ENCODE data around the gene SLC35A5. TPM values are rescaled to one million over a fixed set of nuclear protein-coding genes. Genes with fewer than 3 reads are reported as not detected.

The SLC35A5 gene
- total and polyA plus RNA-seq, 2 of the 4 experiments (the other 2 are of a cell fraction): 19.5 to 25.6 TPM

- Histone ChIP-seq H4K5ac (ENCODE audit: low read depth, low read length) (no peak overlapping the region), H2BK120ac (ENCODE audit: low read depth, low read length) (no peak overlapping the region), H3K79me1 (ENCODE audit: low read depth in 1 of 2, low read length in 2 of 2) (no peaks in the 10 kb centered on the region; a peak in 1 of 4 replicates), H3K9me1 (ENCODE audit: insufficient read depth, low read length) (no peaks in the 10 kb centered on the region), H3K56ac (ENCODE audit: extremely low read depth, insufficient read depth, low read length) (no peak overlapping the region), H3K4ac (ENCODE audit: low read depth, low read length) (no peak overlapping the region), H2AFZ (replicated peaks; ENCODE audit: low read length, poor library complexity) (no peak overlapping the region), H2BK20ac (ENCODE audit: low read depth, low read length) (no peak overlapping the region), H2BK5ac (ENCODE audit: low read depth, low read length, poor library complexity, severe bottlenecking) (no peak overlapping the region), H3K9ac (ENCODE audit: low read depth, low read length) (no peak overlapping the region), H2BK15ac (ENCODE audit: low read depth, low read length) (no peak overlapping the region), H4K91ac (ENCODE audit: insufficient read depth, low read depth, low read length) (no peak overlapping the region), H3K14ac (replicated peaks; ENCODE audit: low read depth, low read length) (no peak overlapping the region), H3K27me3 (ENCODE audit: control insufficient read depth, insufficient read depth, low read length) (no peaks in the 10 kb centered on the region), H3K18ac (ENCODE audit: low read depth, low read length) (no peak overlapping the region), H4K8ac (ENCODE audit: low read depth in 2 of 2, low read length in 2 of 2) (no peak overlapping the region), H2AK9ac (replicated peaks; ENCODE audit: low read depth, low read length, poor library complexity) (no peak overlapping the region), H3K4me1 (ENCODE audit: control insufficient read depth, insufficient read depth, low read length) (no peaks in the 10 kb centered on the region; the same call in 1 of the 2 replicates), H3K36me3 (ENCODE audit: control insufficient read depth, insufficient read depth, low read length) (peaks cover 8% of the 10 kb centered on the region), H3K4me3 (ENCODE audit: insufficient read depth, low read depth, low read length) (no peak overlapping the region), H3K27ac (ENCODE audit: insufficient read depth, low read length) (no peak overlapping the region), H3K4me2 (ENCODE audit: low read depth, low read length) (no peak overlapping the region), H3K9me3 (ENCODE audit: control insufficient read depth, insufficient read depth, low read length) (no peaks in the 10 kb centered on the region), H4K20me1 (ENCODE audit: insufficient read depth, low read length) (no peaks in the 10 kb centered on the region), H3K23ac (ENCODE audit: low read depth, low read length) (no peak overlapping the region), H2AK5ac (ENCODE audit: low read depth, low read length) (no peak overlapping the region)
- dilution Hi-C loops (cut with HindIII; ENCODE audit: low sequenced_read_pairs, unreplicated experiment) (no loop called here), in situ Hi-C loops (cut with MboI; ENCODE audit: low sequenced_read_pairs) (loop anchor here (10.0 kb wide), 1 partner anchor 242 kb away; no protein-coding TSS in a partner anchor), intact Hi-C loops (cut with micrococcal nuclease) (no loop called here)
- POLR2A ChIA-PET (ENCODE audit: unreplicated experiment): interaction anchor here (0.5 kb wide), 1 partner anchor 715 kb away, joined by 4 read pairs; no protein-coding TSS in a partner anchor
- ATAC-seq (ENCODE audit: low read depth) (no peak), DNase-seq (no peak)
- CTCF ChIA-PET: interaction anchor here (0.5 to 0.9 kb wide), 2 partner anchors 10 to 1641 kb away, joined by 3 to 6 read pairs; no protein-coding TSS in a partner anchor
- BruUV-seq (replicated peaks): no TSS peak
- no peak for TF ChIP-seq SMC3 (IDR thresholded peaks at IDR 0.05; ENCODE audit: low read depth, low read length)
- no peak for TF ChIP-seq MAZ (IDR thresholded peaks at IDR 0.05; ENCODE audit: borderline replicate concordance, low read depth, low read length)
- no peak for TF ChIP-seq CHD1 (IDR thresholded peaks at IDR 0.05; ENCODE audit: low read depth, low read length)
- WGBS, 2 experiments (ENCODE audit: extremely low coverage in 2 of 2, insufficient read length in 1 of 2): no CpG with 5 or more reads among the region's 1 CpG
These were observed 10.9 kb downstream of the SLC35A5 start for GRCh38 chr3:112572701-112573100.

Data from IMR-90 (cell line).